Osteocyte (in vitro differentiated cells): ENCODE data around the gene PDE6H. TPM values are rescaled to one million over a fixed set of nuclear protein-coding genes. Genes with fewer than 3 reads are reported as not detected.

ENCODE experiments used
- DNase-seq: peaks from one replicate; pipeline ENCODE4 v3.0.0; 2021; ENCODE audit warnings: mixed read lengths; ENCODE audit not compliant: unreplicated experiment; ENCODE audit errors: extremely low spot score
- H3K27ac Mint-ChIP-seq: one replicate; pipeline ENCODE4 v1.8.0; 2021; ENCODE audit warnings: mild to moderate bottlenecking, mixed read lengths; ENCODE audit not compliant: unreplicated experiment
- H3K27me3 Mint-ChIP-seq: one replicate; pipeline ENCODE4 v1.8.0; 2021; ENCODE audit warnings: mixed read lengths; ENCODE audit not compliant: unreplicated experiment
- H3K36me3 Mint-ChIP-seq: one replicate; pipeline ENCODE4 v1.8.0; 2021; ENCODE audit warnings: mixed read lengths; ENCODE audit not compliant: unreplicated experiment
- H3K4me1 Mint-ChIP-seq: one replicate; pipeline ENCODE4 v1.8.0; 2021; ENCODE audit warnings: mixed read lengths; ENCODE audit not compliant: unreplicated experiment
- H3K4me3 Mint-ChIP-seq: one replicate; pipeline ENCODE4 v1.8.0; 2021; ENCODE audit warnings: mild to moderate bottlenecking, moderate library complexity, mixed read lengths; ENCODE audit not compliant: unreplicated experiment
- H3K9me3 Mint-ChIP-seq: one replicate; pipeline ENCODE4 v1.8.0; 2021; ENCODE audit warnings: mixed read lengths; ENCODE audit not compliant: unreplicated experiment
- total RNA-seq: library from RNA; stranded (reverse); gene quantifications from 2 replicates; pipeline ENCODE4 v1.2.1, GENCODE V29; 2021
- TF ChIP-seq, protein P1 (sequence below): fragments of 200-600 bp; sonication (generic); IDR thresholded peaks from 2 replicates; pipeline ENCODE4 v1.5.0; 2021; ENCODE audit warnings: antibody characterized with exemption, mild to moderate bottlenecking, moderate library complexity

The PDE6H gene
- total RNA-seq, 1 donor from 2014 or later, result not detected

DNA sequence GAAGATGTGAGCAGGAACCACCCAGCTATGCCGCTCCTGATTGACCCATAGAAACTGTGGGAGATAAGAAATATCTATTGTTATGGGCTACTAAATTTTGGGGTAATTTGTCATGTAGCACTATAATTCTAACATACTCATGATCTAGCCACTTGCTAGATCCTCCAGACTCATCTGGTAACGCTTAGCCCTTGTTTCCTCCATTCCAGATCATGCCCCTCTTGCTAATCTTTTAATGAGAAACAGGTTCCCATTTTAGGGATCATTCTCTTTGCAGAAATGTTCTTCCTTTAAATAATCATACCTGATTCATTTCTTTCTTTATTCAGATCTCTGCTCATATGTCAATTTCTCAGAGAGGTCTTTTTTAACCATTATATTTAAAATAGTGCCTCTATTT, 7.6 kb upstream of the PDE6H start:
- Mint-ChIP-seq H3K9me3 (peaks cover 4% of the 10 kb centered on the region), H3K36me3 (no peaks in the 10 kb centered on the region), H3K27me3 (no peaks in the 10 kb centered on the region), H3K4me1 (peaks cover 19% of the 10 kb centered on the region), H3K4me3 (no peak overlapping the region), H3K27ac (no peak overlapping the region)
- TF ChIP-seq, protein P1, sequence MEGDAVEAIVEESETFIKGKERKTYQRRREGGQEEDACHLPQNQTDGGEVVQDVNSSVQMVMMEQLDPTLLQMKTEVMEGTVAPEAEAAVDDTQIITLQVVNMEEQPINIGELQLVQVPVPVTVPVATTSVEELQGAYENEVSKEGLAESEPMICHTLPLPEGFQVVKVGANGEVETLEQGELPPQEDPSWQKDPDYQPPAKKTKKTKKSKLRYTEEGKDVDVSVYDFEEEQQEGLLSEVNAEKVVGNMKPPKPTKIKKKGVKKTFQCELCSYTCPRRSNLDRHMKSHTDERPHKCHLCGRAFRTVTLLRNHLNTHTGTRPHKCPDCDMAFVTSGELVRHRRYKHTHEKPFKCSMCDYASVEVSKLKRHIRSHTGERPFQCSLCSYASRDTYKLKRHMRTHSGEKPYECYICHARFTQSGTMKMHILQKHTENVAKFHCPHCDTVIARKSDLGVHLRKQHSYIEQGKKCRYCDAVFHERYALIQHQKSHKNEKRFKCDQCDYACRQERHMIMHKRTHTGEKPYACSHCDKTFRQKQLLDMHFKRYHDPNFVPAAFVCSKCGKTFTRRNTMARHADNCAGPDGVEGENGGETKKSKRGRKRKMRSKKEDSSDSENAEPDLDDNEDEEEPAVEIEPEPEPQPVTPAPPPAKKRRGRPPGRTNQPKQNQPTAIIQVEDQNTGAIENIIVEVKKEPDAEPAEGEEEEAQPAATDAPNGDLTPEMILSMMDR, result no peak
- no peak for DNase-seq

DNA sequence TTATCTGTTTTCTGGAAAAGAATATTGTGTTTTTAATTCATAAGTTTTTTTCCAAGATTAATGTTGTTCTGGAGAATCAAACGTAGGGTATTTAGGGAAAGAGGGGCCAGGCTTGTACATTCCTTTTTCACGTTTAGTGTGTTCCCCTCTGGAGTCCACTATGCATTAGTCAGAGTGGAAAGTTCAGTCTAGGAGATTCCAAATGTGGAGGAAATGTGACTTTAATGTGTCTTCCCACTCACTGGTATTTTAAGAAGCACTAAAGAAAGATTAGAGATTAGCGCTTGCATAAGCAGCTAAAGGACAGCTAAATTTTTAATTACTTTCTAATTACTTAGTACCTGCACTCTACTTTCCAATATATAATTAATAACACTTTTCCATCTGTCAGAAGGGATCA, 4.4 kb upstream of the PDE6H start:
- Mint-ChIP-seq H3K9me3 (peaks cover 10% of the 10 kb centered on the region), H3K4me3 (no peak overlapping the region)
- DNase-seq, result no peak

DNA sequence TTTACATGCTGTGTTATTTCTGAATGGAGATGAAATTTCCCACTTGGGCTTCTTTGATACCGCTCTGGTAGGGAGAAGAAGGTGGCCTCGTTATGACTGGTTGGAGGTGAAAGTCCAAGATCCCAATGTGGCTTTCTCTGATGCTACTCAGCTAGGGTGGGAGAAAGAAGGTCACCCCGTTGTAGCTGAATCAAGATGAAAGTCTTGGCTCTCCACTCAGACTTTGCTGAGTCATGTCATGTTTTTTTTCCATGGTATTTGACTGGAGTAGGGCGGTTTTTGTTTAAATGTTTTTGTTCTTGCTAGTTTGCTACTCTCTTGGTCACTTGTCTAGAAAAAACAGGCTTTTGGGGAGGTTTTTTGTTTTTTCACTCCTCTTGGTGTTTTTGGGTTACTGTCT, 2.4 kb upstream of the PDE6H start:
- DNase-seq, result no peak
- H3K27me3 Mint-ChIP-seq, result no peaks in the 10 kb centered on the region
- H3K27ac Mint-ChIP-seq, result peak overlapping the region; percentile 70
- TF ChIP-seq, protein P1, result no peak
- H3K4me3 Mint-ChIP-seq, result no peak overlapping the region
- H3K36me3 Mint-ChIP-seq, result no peaks in the 10 kb centered on the region
- peaks cover 10% of the 10 kb centered on the region for H3K9me3 Mint-ChIP-seq
- H3K4me1 Mint-ChIP-seq, result peaks cover 10% of the 10 kb centered on the region

More for the DNA sequence above, 4.4 kb upstream of the PDE6H start:
- Mint-ChIP-seq H3K27ac (no peak overlapping the region), H3K27me3 (no peaks in the 10 kb centered on the region), H3K4me1 (peaks cover 13% of the 10 kb centered on the region), H3K36me3 (no peaks in the 10 kb centered on the region)
- TF ChIP-seq, protein P1, result no peak

DNA sequence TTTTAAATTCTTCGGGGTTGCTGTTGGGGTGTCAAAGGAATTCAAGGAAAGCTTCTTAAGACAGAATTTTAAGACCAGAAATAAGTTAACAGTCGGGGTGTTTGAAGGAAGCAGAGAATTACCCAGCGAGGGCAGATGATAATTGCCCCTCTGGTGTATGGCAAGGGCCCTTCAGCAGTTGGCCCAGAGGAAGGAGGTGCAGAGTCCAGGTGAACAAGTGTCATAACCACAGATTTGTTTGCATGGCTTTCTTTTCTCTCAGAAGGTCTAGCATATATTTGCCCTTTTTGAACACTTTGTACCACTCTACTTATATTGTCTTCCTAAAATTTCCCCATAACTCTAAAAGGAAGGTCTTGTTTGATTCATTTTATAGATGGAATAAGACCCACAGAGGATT, 1.8 kb downstream of the PDE6H start:
- Mint-ChIP-seq H3K27ac (no peak overlapping the region), H3K4me1 (peaks cover 8% of the 10 kb centered on the region), H3K27me3 (no peaks in the 10 kb centered on the region), H3K36me3 (no peaks in the 10 kb centered on the region), H3K9me3 (peaks cover 10% of the 10 kb centered on the region), H3K4me3 (no peak overlapping the region)
- no peak for DNase-seq
- TF ChIP-seq, protein P1, result no peak

DNA sequence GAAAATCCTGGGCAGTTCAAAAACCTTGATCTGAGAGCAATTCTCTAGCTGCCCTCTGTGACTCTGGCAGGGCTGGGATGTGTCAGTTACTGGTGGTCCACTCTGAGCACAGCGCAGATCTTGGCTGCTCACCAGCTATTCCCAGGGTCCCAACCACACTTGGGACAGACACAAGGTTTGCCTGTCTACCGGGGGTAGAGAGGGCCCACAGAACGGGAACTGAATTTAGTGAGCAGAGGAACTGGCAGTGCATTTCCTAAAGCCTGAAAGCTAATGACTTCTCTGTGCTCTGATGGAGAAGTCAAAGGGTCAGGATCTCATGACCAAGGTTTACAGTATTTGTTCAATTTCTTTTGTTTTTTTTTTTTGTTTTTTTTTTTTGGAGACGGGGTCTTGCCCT, 2.6 kb downstream of the PDE6H start:
- TF ChIP-seq, protein P1, result no peak
- peaks cover 5% of the 10 kb centered on the region for H3K4me1 Mint-ChIP-seq
- peaks cover 4% of the 10 kb centered on the region for H3K9me3 Mint-ChIP-seq
- no peaks in the 10 kb centered on the region for H3K27me3 Mint-ChIP-seq
- H3K27ac Mint-ChIP-seq, result no peak overlapping the region
- H3K36me3 Mint-ChIP-seq, result no peaks in the 10 kb centered on the region
- no peak for DNase-seq
- H3K4me3 Mint-ChIP-seq, result no peak overlapping the region
